ENCODE results near the gene PAH.

The PAH gene

GRCh38 chr12:102821149-102821548 is 95.9 kb downstream of the PAH start:
- Histone ChIP-seq H3K9ac (no peak overlapping the region), H3K4me2 (ENCODE audit: low read length) (no peak overlapping the region), H3K4me1 (no peaks in the 10 kb centered on the region), H3K79me2 (no peaks in the 10 kb centered on the region), H3K9me3 (ENCODE audit: control insufficient read depth, low read length) (no peaks in the 10 kb centered on the region), H3K27ac (no peak overlapping the region), H3K36me3 (ENCODE audit: control insufficient read depth, insufficient read depth, low read length) (no peaks in the 10 kb centered on the region), H2AFZ (no peak overlapping the region), H3K4me3 (ENCODE audit: low read depth, low read length) (no peak overlapping the region), H3K27me3 (ENCODE audit: control insufficient read depth, insufficient read depth, low read length) (no peaks in the 10 kb centered on the region)
- TF ChIP-seq CTCF (IDR thresholded peaks at IDR 0.05), result no peak

DNA sequence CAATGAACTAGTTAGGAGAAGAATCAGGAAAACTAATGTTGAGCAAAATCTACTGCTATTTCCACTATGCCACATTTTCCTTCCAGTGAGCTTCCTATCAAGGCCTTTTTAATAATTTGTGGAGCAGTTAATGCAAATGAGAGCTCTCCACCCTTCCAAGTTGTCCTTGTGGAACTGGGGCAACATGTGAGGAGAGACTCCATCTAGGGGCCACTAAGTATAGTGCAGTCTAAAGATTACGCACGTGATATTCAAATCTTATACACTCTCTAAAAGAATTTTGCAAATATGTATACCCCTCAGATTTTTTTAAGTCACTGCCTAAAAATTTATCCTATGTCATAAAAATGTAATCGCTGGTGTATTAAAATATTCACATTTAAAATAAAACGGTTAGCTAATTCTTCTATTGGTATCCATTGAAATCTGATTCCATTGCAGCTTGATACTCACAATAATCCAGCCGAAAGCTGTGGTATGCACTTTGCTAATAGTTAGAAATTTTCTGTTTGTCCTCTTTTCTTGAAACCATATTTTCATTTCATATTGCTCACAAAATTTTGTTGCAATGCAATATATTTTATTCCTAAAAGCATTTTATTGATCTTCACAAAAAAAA is 100.1 kb downstream of the PAH start:
- no peaks in the 10 kb centered on the region for H3K79me2 ChIP-seq
- no peak overlapping the region for H2AFZ ChIP-seq
- H3K9me3 ChIP-seq (ENCODE audit: control insufficient read depth, low read length), result no peaks in the 10 kb centered on the region
- H3K27ac ChIP-seq, result no peak overlapping the region
- H3K4me3 ChIP-seq (ENCODE audit: low read depth, low read length), result no peak overlapping the region
- H3K27me3 ChIP-seq (ENCODE audit: control insufficient read depth, insufficient read depth, low read length), result no peaks in the 10 kb centered on the region
- no peaks in the 10 kb centered on the region for H3K36me3 ChIP-seq (ENCODE audit: control insufficient read depth, insufficient read depth, low read length)
- no peak overlapping the region for H3K9ac ChIP-seq
- H3K4me1 ChIP-seq, result no peaks in the 10 kb centered on the region
- H3K4me2 ChIP-seq (ENCODE audit: low read length), result no peak overlapping the region
- TF ChIP-seq CTCF (IDR thresholded peaks at IDR 0.05), result peak; percentile 9

GRCh38 chr12:102814691-102815367 is 102.2 kb downstream of the PAH start:
- no peaks in the 10 kb centered on the region for H3K4me1 ChIP-seq
- H3K79me2 ChIP-seq, result no peaks in the 10 kb centered on the region
- H3K9me3 ChIP-seq (ENCODE audit: control insufficient read depth, low read length), result no peaks in the 10 kb centered on the region
- H3K27me3 ChIP-seq (ENCODE audit: control insufficient read depth, insufficient read depth, low read length), result no peaks in the 10 kb centered on the region
- H3K4me2 ChIP-seq (ENCODE audit: low read length), result no peak overlapping the region
- TF ChIP-seq CTCF (IDR thresholded peaks at IDR 0.05), result no peak
- no peak overlapping the region for H2AFZ ChIP-seq
- H3K9ac ChIP-seq, result no peak overlapping the region
- no peak overlapping the region for H3K4me3 ChIP-seq (ENCODE audit: low read depth, low read length)
- no peaks in the 10 kb centered on the region for H3K36me3 ChIP-seq (ENCODE audit: control insufficient read depth, insufficient read depth, low read length)
- H3K27ac ChIP-seq, result peak overlapping the region; percentile 8

DNA sequence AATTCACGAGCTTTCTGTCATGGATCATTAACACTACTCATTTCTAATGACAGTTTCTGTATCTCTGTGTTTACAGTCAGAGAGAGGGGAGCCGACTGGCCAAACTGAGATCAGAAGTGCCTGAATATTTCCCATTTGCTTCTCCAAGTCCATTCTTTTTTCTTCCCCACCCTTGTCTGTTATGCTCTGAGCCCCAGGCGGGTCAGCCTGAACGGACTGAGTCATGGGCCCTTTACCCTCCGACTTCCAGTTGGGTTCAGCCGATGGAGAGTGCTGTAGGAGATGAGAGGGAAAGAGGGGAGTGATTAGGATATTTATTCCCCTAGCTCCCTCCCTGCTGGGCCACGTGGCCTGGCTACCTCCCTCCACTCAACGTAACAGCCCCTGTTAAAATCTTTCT is 104.7 kb downstream of the PAH start:
- Histone ChIP-seq H3K4me3 (ENCODE audit: low read depth, low read length) (no peak overlapping the region), H3K9me3 (ENCODE audit: control insufficient read depth, low read length) (no peaks in the 10 kb centered on the region), H2AFZ (no peak overlapping the region), H3K27ac (no peak overlapping the region), H3K27me3 (ENCODE audit: control insufficient read depth, insufficient read depth, low read length) (no peaks in the 10 kb centered on the region), H3K36me3 (ENCODE audit: control insufficient read depth, insufficient read depth, low read length) (no peaks in the 10 kb centered on the region), H3K4me2 (ENCODE audit: low read length) (no peak overlapping the region), H3K4me1 (no peaks in the 10 kb centered on the region), H3K79me2 (no peaks in the 10 kb centered on the region), H3K9ac (no peak overlapping the region)
- TF ChIP-seq CTCF (IDR thresholded peaks at IDR 0.05), result no peak

All from parathyroid adenoma (tissue), 2 donors.